ENCODE data around the gene MTSS2.

- TF ChIP-seq, protein P1, sequence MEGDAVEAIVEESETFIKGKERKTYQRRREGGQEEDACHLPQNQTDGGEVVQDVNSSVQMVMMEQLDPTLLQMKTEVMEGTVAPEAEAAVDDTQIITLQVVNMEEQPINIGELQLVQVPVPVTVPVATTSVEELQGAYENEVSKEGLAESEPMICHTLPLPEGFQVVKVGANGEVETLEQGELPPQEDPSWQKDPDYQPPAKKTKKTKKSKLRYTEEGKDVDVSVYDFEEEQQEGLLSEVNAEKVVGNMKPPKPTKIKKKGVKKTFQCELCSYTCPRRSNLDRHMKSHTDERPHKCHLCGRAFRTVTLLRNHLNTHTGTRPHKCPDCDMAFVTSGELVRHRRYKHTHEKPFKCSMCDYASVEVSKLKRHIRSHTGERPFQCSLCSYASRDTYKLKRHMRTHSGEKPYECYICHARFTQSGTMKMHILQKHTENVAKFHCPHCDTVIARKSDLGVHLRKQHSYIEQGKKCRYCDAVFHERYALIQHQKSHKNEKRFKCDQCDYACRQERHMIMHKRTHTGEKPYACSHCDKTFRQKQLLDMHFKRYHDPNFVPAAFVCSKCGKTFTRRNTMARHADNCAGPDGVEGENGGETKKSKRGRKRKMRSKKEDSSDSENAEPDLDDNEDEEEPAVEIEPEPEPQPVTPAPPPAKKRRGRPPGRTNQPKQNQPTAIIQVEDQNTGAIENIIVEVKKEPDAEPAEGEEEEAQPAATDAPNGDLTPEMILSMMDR (conservative IDR thresholded peaks at IDR 0.05; ENCODE audit: low read depth in 2 of 2): no peak
- TF ChIP-seq NANOG (IDR thresholded peaks at IDR 0.05; ENCODE audit: borderline replicate concordance) (no peak), ZNF114 (CRISPR knock-in tag; IDR thresholded peaks at IDR 0.05) (no peak), POLR2AphosphoS5 (IDR thresholded peaks at IDR 0.05; ENCODE audit: low read depth) (no peak), ZNF331 (CRISPR knock-in tag; IDR thresholded peaks at IDR 0.05; ENCODE audit: low read depth) (no peak)
Observed at GRCh38 chr16:70715055-70715858, 29.4 kb upstream of the MTSS2 start.

Data from GM23338 (cell line).